ENCODE results near the gene ASIC5.

ASIC5 gene

GRCh38 chr4:155906554-155907247, 40.6 kb upstream of the ASIC5 start (continued):
- no peak for TF ChIP-seq ZNF266 (tag by site-specific recombination; IDR thresholded peaks at IDR 0.05; ENCODE audit: low read depth)
- TF ChIP-seq ZFP3 (tag by site-specific recombination; IDR thresholded peaks at IDR 0.05; ENCODE audit: low read depth), result no peak
- TF ChIP-seq ZNF366 (tag by site-specific recombination; conservative IDR thresholded peaks at IDR 0.05), result peak; percentile 73
- no peak for TF ChIP-seq ZNF274 (IDR thresholded peaks at IDR 0.05; ENCODE audit: low read length)
- TF ChIP-seq ZNF274 (tag by site-specific recombination; IDR thresholded peaks at IDR 0.05; ENCODE audit: borderline replicate concordance), result no peak
- TF ChIP-seq ZSCAN4 (tag by site-specific recombination; IDR thresholded peaks at IDR 0.05), result no peak

GRCh38 chr4:155904331-155904730, 38.3 kb upstream of the ASIC5 start:
- H3K36me3 ChIP-seq (ENCODE audit: control insufficient read depth in 2 of 2, insufficient read depth in 1 of 2, low read length in 2 of 2), result no peaks in the 10 kb centered on the region
- H3K4me3 ChIP-seq (ENCODE audit: low read depth, low read length), result no peak overlapping the region
- H3K27ac ChIP-seq (ENCODE audit: extremely low read depth, low read depth, low read length), result no peak overlapping the region
- ChIA-PET CTCF (interaction anchor here (0.7 kb wide), 1 partner anchor 1141 kb away, joined by 3 read pairs; no protein-coding TSS in a partner anchor), POLR2A (no interaction called here)
- H3K9me3 ChIP-seq (ENCODE audit: control insufficient read depth, insufficient read depth, low read depth, low read length), result no peaks in the 10 kb centered on the region
- H3K4me1 ChIP-seq (ENCODE audit: control insufficient read depth, insufficient read depth, low read length), result peaks cover 28% of the 10 kb centered on the region
- TF ChIP-seq ZBTB20 (tag by site-specific recombination; IDR thresholded peaks at IDR 0.05) (no peak), ZNF580 (tag by site-specific recombination; IDR thresholded peaks at IDR 0.05) (no peak), ZNF510 (tag by site-specific recombination; IDR thresholded peaks at IDR 0.05; ENCODE audit: insufficient replicate concordance) (no peak), ZNF121 (tag by site-specific recombination; IDR thresholded peaks at IDR 0.05) (no peak), ZSCAN18 (tag by site-specific recombination; IDR thresholded peaks at IDR 0.05) (no peak), ZNF639 (tag by site-specific recombination; IDR thresholded peaks at IDR 0.05) (no peak), ZNF366 (tag by site-specific recombination; conservative IDR thresholded peaks at IDR 0.05) (no peak), ZNF423 (tag by site-specific recombination; IDR thresholded peaks at IDR 0.05) (no peak), PRDM4 (tag by site-specific recombination; IDR thresholded peaks at IDR 0.05) (no peak)

GRCh38 chr4:155903453-155903852, 37.4 kb upstream of the ASIC5 start, which contains the start of gene TDO2:
TSS of gene TDO2 (plus strand) at chr4:155903696. CDS start at chr4:155903759, 63 bp downstream.
- no peak within 1 kb of the TSS for H3K4me3 ChIP-seq (ENCODE audit: low read depth, low read length)
- no peaks in the 10 kb centered on the region for H3K36me3 ChIP-seq (ENCODE audit: control insufficient read depth in 2 of 2, insufficient read depth in 1 of 2, low read length in 2 of 2)
- ChIA-PET CTCF (no interaction called here), POLR2A (no interaction called here)
- H3K27ac ChIP-seq (ENCODE audit: extremely low read depth, low read depth, low read length), result no peak within 1 kb of the TSS
- H3K9me3 ChIP-seq (ENCODE audit: control insufficient read depth, insufficient read depth, low read depth, low read length), result no peaks in the 10 kb centered on the region
- peaks cover 26% of the 10 kb centered on the region for H3K4me1 ChIP-seq (ENCODE audit: control insufficient read depth, insufficient read depth, low read length)
- no peak for TF ChIP-seq YY1 (tag by site-specific recombination; IDR thresholded peaks at IDR 0.05)
- TF ChIP-seq ZNF155 (tag by site-specific recombination; IDR thresholded peaks at IDR 0.05), result no peak
- TF ChIP-seq ZNF302 (tag by site-specific recombination; IDR thresholded peaks at IDR 0.05; ENCODE audit: low read depth), result no peak
- no peak for TF ChIP-seq REST (tag by site-specific recombination; IDR thresholded peaks at IDR 0.05)
- no peak for TF ChIP-seq SETDB1 (IDR thresholded peaks at IDR 0.05; ENCODE audit: insufficient read length, low read length)
- no peak for TF ChIP-seq ZNF555 (tag by site-specific recombination; conservative IDR thresholded peaks at IDR 0.05)
- no peak for TF ChIP-seq SP2 (tag by site-specific recombination; IDR thresholded peaks at IDR 0.05)
- TF ChIP-seq ZNF175 (tag by site-specific recombination; IDR thresholded peaks at IDR 0.05), result no peak
- TF ChIP-seq ZNF776 (tag by site-specific recombination; IDR thresholded peaks at IDR 0.05; ENCODE audit: borderline replicate concordance), result no peak

Data from HEK293 (cell line).